Stimulated activated effector memory CD8-positive, alpha-beta T cell treated with anti-CD3 and anti-CD28 coated beads, Interleukin-12 subunit alpha, Interleukin-12 subunit beta, amount 100 ng/mL, for 72 hours (primary cell): ENCODE results near the gene CADPS.

ENCODE experiments used
- ATAC-seq: fragments of 150-1000 bp; cut with Tn5 transposase; 2 replicates; pipeline ENCODE4 v1.10.0; 2021
- DNase-seq, 2 donors: peaks; one replicate each; pipeline ENCODE4 v3.0.0; 2021 to 2022; ENCODE audit warnings: low spot score in 2 of 2
- H3K27ac Mint-ChIP-seq: one replicate; pipeline ENCODE4 v1.8.0; 2022; ENCODE audit warnings: mild to moderate bottlenecking, mixed read lengths
- H3K36me3 Mint-ChIP-seq: one replicate; pipeline ENCODE4 v1.8.0; 2022; ENCODE audit warnings: mild to moderate bottlenecking, mixed read lengths
- H3K4me1 Mint-ChIP-seq: one replicate; pipeline ENCODE4 v1.8.0; 2022; ENCODE audit warnings: mixed read lengths
- H3K4me3 Mint-ChIP-seq: one replicate; pipeline ENCODE4 v1.8.0; 2022; ENCODE audit warnings: mild to moderate bottlenecking, mixed read lengths
- H3K9me3 Mint-ChIP-seq: one replicate; pipeline ENCODE4 v1.8.0; 2022; ENCODE audit warnings: mixed read lengths

The CADPS gene

DNA sequence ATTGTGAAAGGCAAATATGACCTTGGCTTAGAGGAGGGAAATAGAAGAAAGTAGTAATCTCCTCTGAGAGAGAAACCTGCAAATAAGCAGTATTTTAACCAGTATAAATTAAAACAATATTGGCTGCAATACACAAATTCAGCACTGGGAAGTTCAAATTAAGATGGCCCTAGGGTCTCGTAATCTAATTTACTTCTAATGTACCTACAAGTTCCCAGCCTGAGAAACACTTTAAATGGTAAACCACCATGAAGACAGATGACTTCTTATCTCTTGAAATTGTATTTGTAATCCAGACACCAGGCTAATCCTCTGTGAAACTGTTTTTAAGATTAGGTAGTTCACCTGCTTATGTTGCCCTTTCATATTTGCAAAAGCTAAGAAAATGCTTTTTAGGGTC, 199.7 kb downstream of the CADPS start:
- H3K36me3 Mint-ChIP-seq: no peaks in the 10 kb centered on the region
- no peak for DNase-seq

DNA sequence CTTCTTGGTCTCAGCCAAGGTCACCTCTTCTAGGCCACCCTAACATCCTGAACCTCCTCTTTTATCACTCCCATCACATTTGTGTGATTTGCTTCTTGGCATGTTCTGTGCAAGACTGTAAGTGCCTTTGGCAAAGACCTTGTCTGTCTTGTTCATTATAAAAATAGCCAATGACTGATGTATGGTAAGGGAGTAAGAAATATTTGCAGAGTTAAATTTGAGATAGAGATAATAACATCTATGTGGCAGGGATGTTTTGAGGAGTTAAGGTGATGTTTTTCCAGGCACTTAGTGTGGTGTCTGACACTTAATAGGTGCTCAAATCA, 202.3 kb downstream of the CADPS start:
- ATAC-seq (no peak), DNase-seq (no peak)
- Mint-ChIP-seq H3K4me1 (no peaks in the 10 kb centered on the region), H3K36me3 (no peaks in the 10 kb centered on the region), H3K9me3 (peaks cover 7% of the 10 kb centered on the region), H3K27ac (no peak overlapping the region), H3K4me3 (no peak overlapping the region)

More for the DNA sequence above, 199.7 kb downstream of the CADPS start:
- no peak for ATAC-seq
- Mint-ChIP-seq H3K4me1 (no peaks in the 10 kb centered on the region), H3K27ac (no peak overlapping the region), H3K4me3 (no peak overlapping the region), H3K9me3 (peaks cover 5% of the 10 kb centered on the region)

DNA sequence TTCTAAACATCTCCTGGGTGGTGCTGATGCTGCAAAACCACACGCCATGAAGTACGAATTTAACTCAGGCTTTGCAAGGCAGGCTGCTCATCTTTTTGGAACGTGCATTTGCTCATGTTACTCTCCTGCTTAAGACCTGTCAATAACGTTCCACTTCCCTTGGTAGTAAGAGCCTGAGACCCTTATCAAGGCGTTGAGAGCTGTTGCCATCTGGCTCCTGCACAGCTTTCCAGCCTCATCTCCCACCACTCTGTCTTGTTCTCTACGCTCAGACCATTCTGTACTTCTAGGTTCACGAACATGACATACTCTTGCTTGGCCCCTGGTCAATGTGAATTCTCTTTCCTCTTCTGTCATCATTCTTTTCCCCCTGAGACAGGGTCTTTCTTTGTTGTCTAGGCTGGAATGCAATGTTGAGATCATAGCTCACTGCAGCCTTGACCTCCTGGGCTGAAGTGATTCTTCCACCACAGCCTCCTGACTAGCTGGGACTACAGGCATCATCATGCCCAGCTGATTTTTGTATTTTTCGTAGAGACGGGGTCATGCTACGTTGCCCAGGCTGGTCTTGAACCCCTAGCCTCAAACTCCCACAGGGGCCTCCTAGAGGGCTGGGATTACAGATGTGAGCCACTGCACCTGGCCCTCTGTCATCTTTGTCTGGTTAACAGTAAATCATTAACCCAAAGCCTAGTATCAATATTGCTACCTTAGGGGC, 202.8 kb downstream of the CADPS start:
- Mint-ChIP-seq H3K4me3 (no peak overlapping the region), H3K9me3 (peaks cover 7% of the 10 kb centered on the region), H3K4me1 (no peaks in the 10 kb centered on the region), H3K36me3 (no peaks in the 10 kb centered on the region), H3K27ac (no peak overlapping the region)
- ATAC-seq (no peak), DNase-seq (no peak)

DNA sequence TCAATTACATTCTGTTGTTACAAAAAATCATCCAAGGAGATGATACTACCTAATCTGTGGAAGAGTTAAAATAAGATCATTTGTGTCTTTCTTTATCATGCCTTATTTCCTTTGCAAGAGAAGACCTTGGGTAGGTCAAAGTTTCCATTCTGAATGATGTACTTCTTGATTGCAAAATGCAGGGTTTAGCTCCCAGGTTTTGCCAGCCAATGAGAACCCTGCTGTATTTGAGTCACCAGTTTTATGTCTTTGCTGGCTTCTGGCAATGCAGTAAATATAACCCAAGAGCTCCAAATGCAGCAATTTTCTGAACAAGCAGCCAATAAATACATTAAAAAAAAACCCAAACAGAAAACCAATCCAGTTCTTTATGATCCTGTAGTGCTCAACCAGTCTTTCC, 204.9 kb downstream of the CADPS start:
- no peak overlapping the region for H3K4me3 Mint-ChIP-seq

DNA sequence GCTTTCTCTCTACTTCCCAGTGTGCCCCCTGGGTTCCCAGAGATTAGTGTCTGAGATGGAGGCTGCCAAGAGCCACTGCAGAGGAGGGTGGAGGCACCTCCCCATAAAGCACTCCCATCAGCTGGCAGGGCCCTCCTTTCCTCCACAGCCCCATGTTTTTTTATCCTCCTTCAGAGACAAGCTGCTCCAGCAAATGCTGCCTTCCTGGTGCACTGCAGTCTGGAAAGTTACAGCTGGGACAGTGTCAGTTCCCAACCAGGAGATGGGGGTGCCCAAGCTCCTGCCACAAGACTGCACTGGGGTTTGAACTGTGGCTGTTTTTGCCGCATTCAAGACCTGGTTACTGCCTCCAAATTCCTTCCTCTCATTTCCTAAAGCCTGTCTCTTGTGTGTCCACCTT, 206.1 kb downstream of the CADPS start:
- Mint-ChIP-seq H3K27ac (no peak overlapping the region), H3K4me1 (no peaks in the 10 kb centered on the region), H3K9me3 (peaks cover 7% of the 10 kb centered on the region), H3K36me3 (no peaks in the 10 kb centered on the region), H3K4me3 (no peak overlapping the region)
- ATAC-seq (no peak), DNase-seq (no peak)

More for the DNA sequence above, 204.9 kb downstream of the CADPS start:
- no peaks in the 10 kb centered on the region for H3K36me3 Mint-ChIP-seq
- H3K27ac Mint-ChIP-seq: no peak overlapping the region
- peaks cover 7% of the 10 kb centered on the region for H3K9me3 Mint-ChIP-seq
- no peaks in the 10 kb centered on the region for H3K4me1 Mint-ChIP-seq
- no peak for ATAC-seq
- DNase-seq: no peak

DNA sequence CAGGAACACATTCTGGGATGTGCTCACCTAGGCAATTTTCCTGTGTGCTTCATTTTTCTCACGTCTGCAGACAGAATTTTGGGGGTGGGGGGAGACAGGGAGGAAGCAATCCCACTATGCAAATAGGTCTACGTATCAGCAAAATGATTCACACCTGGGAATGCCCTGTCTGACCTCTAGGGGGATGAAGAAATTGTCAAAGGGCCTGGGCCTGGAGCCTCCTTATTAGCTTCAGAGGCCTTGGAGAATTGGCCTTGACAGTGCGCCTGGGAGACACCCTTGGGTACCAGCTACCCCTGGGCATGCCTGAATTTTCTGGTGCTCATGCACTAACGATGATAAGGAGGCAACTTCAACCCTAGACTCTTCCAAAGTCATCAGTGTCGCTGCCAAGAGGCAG, 207.5 kb downstream of the CADPS start:
- no peak overlapping the region for H3K4me3 Mint-ChIP-seq
- no peak overlapping the region for H3K27ac Mint-ChIP-seq
- DNase-seq: no peak
- peaks cover 7% of the 10 kb centered on the region for H3K9me3 Mint-ChIP-seq
- no peak for ATAC-seq
- H3K4me1 Mint-ChIP-seq: no peaks in the 10 kb centered on the region
- H3K36me3 Mint-ChIP-seq: no peaks in the 10 kb centered on the region

DNA sequence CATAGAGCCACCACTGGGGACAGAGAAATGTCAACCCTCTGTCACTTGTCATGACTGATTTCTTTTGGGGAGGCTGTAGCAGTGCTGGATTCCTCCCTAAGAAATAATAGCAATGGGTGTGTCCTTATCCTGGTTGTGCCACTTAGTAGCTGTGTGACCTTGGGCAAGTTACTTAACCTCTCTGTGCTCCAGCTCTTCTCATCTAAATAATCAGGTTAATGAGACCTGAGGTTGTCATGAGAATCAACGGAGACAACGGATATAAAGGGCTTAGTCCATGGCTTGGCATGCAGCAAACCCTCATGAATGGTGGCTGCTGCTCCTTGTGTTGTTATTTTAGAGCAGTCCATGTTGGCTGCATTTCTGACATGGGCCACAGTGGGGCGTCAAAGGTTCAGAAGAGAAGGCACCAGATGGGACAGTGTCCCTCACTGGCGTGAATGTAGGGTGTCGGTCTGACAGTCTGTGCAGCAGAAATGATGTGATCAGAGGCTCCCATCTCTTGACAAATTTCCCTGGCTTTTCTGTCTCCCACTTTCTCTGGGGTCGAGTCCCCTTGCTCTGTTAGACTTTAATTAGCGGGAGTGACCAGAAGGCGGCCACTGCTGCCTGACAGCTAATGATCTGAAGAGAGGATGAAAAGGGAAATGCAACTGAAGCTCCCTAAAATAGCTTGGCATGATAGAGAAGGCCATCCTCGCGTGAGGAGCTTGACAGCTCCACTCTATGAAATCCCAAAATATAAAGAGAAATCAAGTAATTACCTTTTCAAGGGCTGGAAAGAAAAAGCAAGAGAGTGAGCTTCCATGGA, 209.4 kb downstream of the CADPS start:
- no peaks in the 10 kb centered on the region for H3K36me3 Mint-ChIP-seq
- no peaks in the 10 kb centered on the region for H3K4me1 Mint-ChIP-seq
- H3K9me3 Mint-ChIP-seq: peaks cover 3% of the 10 kb centered on the region
- no peak overlapping the region for H3K27ac Mint-ChIP-seq
- DNase-seq (peak in 1 of 2 donors; percentile 48), ATAC-seq (no peak)
- H3K4me3 Mint-ChIP-seq: no peak overlapping the region

DNA sequence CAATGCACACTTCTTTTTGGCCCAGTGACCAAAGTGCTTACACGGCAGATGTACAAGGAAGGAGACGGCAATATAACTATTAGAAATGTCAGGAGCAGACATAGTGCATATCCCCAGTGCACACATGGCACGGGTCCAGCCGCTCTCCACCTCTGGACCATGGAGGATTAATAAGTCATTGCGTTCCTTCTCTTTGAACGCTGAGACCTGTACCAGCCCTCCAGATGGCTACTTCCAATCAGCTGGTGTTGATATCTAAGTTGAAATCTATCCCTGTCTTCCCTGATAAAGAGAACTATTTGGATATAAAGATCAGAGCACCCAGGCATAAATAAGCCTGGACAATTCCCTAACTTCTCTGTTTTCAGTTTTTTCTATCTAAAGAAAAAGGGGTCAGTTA, 212.5 kb downstream of the CADPS start:
- no peak overlapping the region for H3K27ac Mint-ChIP-seq
- no peaks in the 10 kb centered on the region for H3K4me1 Mint-ChIP-seq
- H3K9me3 Mint-ChIP-seq: no peaks in the 10 kb centered on the region
- H3K4me3 Mint-ChIP-seq: no peak overlapping the region
- DNase-seq (no peak), ATAC-seq (no peak)
- no peaks in the 10 kb centered on the region for H3K36me3 Mint-ChIP-seq

DNA sequence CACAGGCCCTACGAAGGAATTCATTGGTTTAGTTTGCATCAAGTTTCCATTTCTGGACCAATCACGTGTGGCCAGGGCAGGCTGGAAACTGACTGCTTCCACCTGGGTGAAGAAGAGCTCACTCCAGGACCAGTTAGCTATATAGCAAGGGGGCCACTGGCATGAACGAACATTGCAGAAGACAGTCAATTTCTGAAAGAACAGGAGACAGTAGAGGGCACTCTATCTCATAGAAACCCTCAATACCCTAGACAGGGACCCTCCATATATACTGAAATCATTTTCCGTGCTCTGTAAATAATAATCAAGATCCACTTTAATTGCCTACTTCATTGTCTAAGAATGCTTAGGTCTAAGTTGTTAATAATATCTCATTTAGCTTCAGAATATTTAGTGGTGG, 215.6 kb downstream of the CADPS start:
- DNase-seq: no peak
- H3K4me3 Mint-ChIP-seq: no peak overlapping the region

DNA sequence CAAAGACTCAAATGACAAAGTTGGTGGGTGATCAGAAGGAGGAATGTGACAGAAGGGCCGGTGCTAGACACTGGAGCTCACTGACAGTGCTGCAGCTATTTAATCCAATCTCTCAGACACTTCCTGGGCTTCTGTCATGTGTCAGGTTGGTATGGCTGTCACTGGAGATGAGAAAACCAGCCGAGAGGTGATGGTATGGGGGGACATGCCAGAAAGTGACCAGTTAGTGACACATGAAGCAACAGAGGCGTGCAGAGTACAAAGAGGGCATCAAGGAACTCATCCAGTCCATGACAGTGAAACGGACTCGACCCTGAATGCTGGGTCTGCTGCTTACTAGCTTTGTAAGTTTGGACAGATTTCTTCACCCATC, 219.5 kb downstream of the CADPS start:
- ATAC-seq (no peak), DNase-seq (no peak)
- H3K4me3 Mint-ChIP-seq: no peak overlapping the region
- no peak overlapping the region for H3K27ac Mint-ChIP-seq
- H3K36me3 Mint-ChIP-seq: no peaks in the 10 kb centered on the region
- no peaks in the 10 kb centered on the region for H3K4me1 Mint-ChIP-seq
- H3K9me3 Mint-ChIP-seq: peaks cover 2% of the 10 kb centered on the region

More for the DNA sequence above, 215.6 kb downstream of the CADPS start:
- H3K27ac Mint-ChIP-seq: no peak overlapping the region
- ATAC-seq: no peak
- no peaks in the 10 kb centered on the region for H3K4me1 Mint-ChIP-seq
- H3K36me3 Mint-ChIP-seq: no peaks in the 10 kb centered on the region
- H3K9me3 Mint-ChIP-seq: no peaks in the 10 kb centered on the region

DNA sequence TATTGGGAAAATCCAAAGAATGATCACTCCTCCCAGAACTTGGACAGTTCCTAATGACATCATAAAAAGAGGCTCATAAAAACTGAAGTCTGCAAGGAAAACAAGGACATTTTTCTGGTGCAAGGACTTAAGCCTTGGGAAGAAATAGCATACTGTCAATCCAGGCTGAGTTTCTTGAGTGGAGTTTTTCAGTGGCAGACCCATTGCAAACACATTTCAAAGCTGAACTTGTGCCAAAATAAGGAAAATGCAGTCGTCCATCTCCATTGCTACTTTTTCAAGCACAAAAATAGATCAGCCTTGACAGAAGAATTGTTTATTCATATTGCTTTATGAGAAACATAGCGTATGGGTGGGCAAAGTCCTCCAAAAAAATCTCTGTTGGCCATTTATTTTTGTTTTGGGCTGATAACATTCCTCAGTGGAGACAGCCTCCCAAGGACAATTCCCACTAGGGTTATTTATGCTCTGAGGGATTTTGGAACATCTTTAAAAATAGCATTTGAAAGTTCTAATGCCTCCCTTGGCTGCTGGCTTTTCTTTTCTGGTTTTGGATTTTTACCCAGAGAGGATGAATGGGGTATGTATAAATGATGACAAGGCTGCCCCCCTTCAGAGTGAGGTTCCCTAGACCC, 220.0 kb downstream of the CADPS start:
- peaks cover 2% of the 10 kb centered on the region for H3K9me3 Mint-ChIP-seq
- DNase-seq: no peak
- no peak overlapping the region for H3K4me3 Mint-ChIP-seq
- no peaks in the 10 kb centered on the region for H3K36me3 Mint-ChIP-seq
- no peaks in the 10 kb centered on the region for H3K4me1 Mint-ChIP-seq
- no peak for ATAC-seq
- H3K27ac Mint-ChIP-seq: no peak overlapping the region

DNA sequence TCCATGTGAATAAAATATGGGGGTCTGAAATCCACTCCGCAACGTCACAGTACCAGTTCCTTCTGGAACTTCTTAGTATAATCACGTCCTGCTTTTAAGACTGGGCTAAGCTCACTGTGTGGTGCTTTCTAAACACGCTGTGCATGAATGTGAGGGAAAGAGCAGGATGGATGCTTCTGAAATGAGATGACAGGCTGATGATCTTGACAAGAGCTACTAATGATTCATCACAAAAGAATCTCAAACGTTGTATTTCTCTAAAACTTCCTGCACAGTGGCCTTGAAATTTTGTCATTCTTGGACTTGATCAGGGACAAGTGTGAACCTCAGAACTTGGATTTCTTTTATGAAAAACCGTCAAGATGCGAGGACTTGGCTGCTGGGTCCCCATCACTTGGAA, 221.4 kb downstream of the CADPS start:
- Mint-ChIP-seq H3K4me3 (no peak overlapping the region), H3K4me1 (no peaks in the 10 kb centered on the region), H3K36me3 (no peaks in the 10 kb centered on the region), H3K9me3 (peaks cover 2% of the 10 kb centered on the region), H3K27ac (no peak overlapping the region)
- ATAC-seq: no peak
- no peak for DNase-seq

DNA sequence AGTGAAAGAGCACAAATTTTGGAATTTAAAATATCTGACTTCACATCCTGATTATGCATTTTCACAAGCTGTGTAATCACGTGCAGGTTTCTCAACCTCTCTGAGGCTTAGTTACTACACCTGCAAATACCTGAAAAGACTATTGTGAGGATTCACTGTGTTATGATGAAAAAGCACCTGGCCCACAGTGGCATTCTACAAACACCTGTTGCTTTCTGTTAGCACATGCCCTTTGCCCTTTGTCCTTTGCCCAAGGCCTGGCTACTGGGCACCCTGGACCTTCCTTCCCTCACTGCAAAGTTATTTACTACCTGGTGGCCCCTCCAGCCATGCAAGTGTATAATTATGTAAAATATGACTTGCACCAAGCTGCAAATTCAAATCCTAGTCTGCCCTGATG, 227.5 kb downstream of the CADPS start:
- H3K27ac Mint-ChIP-seq: no peak overlapping the region
- no peak for ATAC-seq
- H3K36me3 Mint-ChIP-seq: no peaks in the 10 kb centered on the region
- peaks cover 5% of the 10 kb centered on the region for H3K9me3 Mint-ChIP-seq
- no peak overlapping the region for H3K4me3 Mint-ChIP-seq
- no peaks in the 10 kb centered on the region for H3K4me1 Mint-ChIP-seq
- no peak for DNase-seq

DNA sequence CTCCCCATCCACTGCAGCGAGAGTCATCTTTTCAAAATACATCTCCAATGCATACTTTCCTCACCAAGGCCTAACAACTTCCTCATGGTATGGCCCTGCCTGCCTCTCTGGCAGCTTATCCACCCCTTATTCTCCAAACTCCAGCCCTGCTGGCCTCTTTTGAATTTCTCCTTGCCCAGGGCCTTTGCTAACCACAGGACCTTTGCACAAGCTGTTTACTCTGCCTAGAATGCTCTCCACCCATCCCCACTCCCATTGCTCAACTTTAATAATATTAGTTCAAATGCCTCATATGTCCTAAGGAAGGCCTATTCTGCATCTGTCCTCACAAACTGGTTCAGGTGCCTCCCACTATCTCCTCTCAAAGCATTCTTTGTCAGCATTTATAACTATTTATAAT, 230.7 kb downstream of the CADPS start:
- Mint-ChIP-seq H3K9me3 (peaks cover 11% of the 10 kb centered on the region), H3K27ac (no peak overlapping the region), H3K4me3 (no peak overlapping the region), H3K4me1 (no peaks in the 10 kb centered on the region), H3K36me3 (no peaks in the 10 kb centered on the region)
- DNase-seq (no peak), ATAC-seq (no peak)

DNA sequence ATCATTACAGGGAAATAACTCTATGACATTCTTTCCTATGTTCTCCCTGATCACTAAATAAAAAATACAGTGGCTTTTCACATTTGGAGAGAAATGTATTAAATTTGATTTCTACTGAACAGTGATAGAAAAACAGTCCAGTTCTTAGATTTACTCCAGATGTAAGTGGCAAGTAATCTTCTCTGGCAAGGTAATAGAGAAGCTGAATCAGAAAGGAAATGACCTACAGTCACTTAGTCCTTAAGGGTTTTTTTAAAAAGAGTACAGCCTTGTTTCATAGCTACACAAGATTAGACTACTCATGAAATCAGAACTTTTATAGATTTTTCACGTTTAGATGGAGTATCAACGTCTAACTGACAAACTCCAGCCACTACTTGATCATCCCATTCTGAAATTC, 236.9 kb downstream of the CADPS start:
- Mint-ChIP-seq H3K27ac (no peak overlapping the region), H3K4me1 (no peaks in the 10 kb centered on the region), H3K9me3 (peaks cover 10% of the 10 kb centered on the region), H3K36me3 (no peaks in the 10 kb centered on the region), H3K4me3 (no peak overlapping the region)
- ATAC-seq (no peak), DNase-seq (no peak)

DNA sequence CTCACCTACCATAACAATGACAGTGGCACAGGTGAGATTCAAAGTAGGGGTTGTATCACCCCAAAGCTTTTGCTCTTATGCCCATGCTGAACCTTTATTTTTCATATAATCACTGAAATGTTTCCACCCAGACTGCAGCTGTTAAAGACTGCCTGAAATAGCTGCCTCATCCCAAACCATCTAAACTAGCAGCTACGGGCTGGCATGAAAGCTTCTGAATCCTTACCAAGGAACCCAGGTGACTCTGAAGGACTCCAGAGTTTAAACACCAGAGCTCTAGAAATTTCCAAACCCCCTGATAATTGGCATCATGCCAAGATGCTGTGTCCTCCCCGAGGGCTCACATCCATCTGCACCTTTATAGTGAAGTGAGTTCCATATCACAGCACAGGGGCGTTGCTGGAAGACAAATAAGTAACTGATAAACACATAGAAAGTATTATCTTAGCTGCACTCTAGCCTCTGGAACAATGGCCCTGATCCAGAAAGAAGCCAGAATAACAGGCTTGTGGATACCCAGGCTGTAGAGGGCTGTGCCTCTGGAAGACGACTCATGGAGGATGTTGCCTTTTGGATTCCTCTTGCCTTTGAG, 238.9 kb downstream of the CADPS start:
- no peaks in the 10 kb centered on the region for H3K36me3 Mint-ChIP-seq
- no peaks in the 10 kb centered on the region for H3K4me1 Mint-ChIP-seq
- H3K9me3 Mint-ChIP-seq: peaks cover 6% of the 10 kb centered on the region
- H3K27ac Mint-ChIP-seq: no peak overlapping the region
- no peak for ATAC-seq
- no peak overlapping the region for H3K4me3 Mint-ChIP-seq
- DNase-seq: no peak
